CD4-positive, alpha-beta T cell treated with Interleukin-15 for 4 hours (primary cell): ENCODE data around the gene RAB3B.
"Not testable (repeated sequence)": the region's sequence is repeated elsewhere in the genome, so short reads cannot be mapped to it uniquely, and the experiment has no call there.

ENCODE experiments used
- DNase-seq: peaks from one replicate; pipeline ENCODE4 v3.0.0-alpha.2; 2020; ENCODE audit warnings: low spot score

Gene RAB3B, protein sequence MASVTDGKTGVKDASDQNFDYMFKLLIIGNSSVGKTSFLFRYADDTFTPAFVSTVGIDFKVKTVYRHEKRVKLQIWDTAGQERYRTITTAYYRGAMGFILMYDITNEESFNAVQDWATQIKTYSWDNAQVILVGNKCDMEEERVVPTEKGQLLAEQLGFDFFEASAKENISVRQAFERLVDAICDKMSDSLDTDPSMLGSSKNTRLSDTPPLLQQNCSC

DNA sequence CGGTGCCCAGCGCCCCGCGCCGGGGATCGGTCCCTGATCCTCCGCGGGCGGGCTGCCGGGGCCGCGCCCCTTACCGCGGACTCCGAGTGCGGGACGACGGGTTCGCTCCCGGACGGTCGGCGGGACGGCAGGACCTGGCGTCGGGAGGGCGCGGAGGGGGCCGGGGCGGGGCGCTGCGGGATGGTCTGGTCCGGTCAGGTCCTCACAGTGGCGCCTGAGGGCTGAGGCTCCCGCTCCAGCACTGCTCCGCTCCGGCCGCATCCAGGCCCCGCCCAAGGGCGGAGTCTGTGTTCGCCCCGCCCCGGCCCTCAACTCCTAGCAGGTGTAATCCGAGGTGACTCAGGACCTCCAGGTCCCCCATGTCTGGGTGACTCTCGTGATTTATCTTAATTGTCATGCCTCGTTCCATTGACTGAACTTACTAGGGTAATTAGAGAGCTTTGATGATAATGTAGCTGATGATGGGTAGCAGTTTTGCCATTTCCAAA lies at the start of gene RAB3B:
TSS of gene RAB3B (minus strand) at position 223 of the 488 bp plus-strand sequence. CDS start 13,583 bp downstream, outside the sequence.
- peak; percentile 78 for DNase-seq

DNA sequence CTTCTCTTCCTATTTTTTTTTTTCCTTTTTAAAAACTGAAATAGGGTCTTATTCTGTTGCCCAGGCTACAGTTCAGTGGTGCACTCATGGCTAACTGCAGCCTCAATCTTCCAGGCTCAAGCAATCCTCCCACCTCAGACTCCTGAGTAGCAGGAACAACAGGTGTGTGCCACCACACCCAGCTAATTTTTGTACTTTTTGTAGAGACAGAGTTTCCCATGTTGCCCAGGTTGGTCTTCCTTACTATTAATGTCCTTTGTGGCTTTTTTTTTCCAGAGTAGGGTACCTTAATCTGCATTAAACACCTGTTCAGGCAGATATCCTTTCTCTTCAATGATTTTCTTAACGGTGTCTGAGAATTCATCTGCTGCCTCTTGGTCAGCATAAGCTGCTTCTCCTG lies 47.4 kb upstream of the RAB3B start:
- DNase-seq, result no peak

DNA sequence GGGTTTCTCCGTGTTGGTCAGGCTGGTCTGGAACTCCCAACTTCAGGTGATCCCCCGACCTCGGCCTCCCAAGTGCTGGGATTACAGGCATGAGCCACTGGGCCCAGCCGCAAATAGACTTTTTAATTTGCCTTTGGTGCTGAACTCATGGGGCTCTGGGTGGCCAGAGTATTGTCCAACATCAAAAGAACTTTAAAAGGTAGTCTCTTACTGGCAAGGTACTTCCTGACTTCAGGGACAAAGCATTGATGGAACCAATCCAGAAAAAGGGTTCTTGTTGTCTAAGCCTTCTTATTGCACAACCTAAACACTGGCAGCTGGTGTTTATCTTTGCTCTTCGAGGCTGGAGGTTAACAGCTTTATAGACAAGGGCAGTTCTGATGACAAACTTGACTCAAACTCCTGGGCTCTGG lies 46.9 kb upstream of the RAB3B start:
- no peak for DNase-seq

DNA sequence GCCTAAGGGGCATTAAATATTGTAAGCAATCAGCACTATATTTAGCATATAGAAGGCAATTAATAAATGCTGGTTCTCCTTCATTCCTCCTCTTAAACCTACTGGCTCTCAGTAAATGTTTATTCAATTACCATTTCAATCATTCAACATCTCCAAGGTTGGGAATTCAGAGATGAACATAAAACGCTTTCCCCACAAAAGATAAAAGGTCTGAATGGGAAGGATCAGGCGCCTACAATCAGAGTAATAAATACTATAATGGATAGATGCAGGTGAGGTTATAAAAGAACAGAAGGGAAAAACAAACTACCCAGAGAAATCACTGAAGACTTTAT lies 43.5 kb upstream of the RAB3B start:
- DNase-seq, result no peak

DNA sequence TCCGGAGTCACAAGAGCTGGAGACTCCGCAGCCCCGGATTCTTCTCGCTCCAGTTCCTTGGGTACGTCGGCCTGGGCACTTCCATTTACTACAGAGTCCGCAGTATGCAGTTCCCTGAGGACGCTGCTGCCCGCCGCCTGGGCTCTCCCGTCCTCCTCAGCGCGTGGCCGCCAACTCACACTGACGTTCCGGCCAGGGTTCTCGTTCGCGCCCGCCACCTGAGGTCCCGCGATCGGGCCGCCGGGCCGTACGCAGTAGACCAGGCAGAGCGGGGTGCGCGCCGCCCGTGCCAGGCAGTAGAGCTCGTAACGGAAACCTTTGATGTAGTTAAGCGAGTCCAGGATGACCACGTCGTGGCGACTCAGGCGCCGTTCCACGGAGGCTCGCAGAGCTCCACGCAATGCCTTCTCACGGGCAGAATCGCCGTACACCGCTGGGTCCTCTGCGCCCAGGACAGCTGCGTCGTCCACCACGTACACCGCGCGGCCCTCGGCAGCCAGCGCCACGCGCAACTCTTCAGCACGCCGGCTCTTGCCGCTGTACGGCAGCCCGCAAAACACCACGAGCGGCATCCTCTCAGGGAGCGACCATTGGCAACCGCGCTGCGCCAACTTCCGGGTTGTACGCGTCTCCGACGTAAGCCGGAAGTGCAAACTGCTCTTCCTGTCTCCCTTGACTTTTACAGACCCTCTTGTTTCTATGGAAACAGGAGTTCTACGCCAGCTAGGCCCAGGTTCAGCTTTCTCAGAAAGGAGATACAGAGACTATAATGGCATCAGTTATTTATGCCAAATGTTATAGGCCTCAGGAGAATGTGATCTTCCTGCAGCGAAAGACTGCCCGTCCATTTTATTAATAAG lies 42.9 kb upstream of the RAB3B start, which contains the start of gene KTI12:
TSS of gene KTI12 (minus strand) at position 621 of the 860 bp plus-strand sequence. CDS start at position 572, 49 bp downstream.
- peak; percentile 86 for DNase-seq

DNA sequence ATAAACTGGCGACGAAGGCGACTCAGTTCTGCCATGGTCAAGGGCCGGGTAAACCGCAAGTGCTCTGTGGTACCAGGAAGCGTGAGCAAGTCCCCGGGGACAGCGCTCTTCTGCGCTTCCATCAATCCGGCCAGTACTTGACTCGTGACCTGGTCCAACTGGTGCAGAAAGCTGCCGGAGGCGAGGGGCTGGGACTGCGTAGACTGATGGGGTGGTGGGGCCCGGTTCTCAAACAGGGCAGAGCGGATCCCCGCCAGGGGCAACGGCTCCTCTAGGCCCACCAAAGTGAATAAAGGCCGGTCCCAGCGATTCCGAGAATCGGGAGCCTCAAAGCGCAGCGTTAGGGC lies 42.3 kb upstream of the RAB3B start:
- DNase-seq, result no peak

DNA sequence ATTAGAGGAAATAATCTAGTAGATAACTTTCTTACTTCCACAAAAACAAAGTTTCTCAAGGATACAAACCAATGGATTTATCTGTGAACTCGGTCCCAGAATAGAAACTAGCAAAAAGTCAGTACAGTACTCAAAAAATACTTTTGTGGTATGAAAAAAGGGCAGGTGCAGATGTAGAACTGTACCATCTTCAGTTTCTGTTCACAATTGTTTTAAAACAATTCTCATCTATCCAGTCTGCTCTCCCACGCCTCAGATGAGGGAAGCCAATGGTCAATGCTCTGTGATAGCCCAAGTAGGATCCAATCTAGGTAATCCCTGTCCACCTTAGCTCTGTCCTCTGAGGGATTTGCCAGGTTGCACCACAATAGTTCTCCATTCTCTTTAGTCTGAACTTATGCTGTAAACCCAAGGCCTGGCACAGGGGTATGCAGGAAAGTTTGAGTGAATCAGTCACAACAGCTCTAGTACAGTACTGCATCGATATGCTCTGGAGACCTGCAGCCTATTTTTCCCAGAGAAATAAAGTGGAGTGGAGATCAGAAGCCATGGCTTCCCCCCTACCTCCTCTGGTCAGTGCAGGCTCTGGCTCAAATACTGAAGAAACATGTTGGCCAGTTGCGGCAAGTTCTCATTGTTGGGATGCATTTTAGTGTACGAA lies 41.8 kb upstream of the RAB3B start:
- DNase-seq, result no peak

DNA sequence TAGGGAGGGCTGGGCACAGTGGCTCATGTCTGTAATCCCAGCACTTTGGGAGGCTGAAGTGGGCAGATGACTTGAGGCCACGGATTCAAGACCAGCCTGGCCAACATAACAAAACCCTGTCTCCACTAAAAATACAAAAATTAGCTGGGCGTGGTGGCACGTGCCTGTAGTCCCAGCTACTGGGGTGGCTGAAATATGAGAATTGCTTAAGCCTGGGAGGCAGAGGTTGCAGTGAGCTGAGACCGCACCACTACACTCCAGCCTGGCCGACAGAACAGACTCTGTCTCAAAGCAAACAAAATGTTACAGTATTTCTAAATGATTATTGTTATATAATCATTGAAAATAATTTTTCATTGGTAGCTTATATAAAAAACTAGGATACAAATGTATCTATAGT lies 38.3 kb upstream of the RAB3B start:
- not testable (repeated sequence) for DNase-seq

DNA sequence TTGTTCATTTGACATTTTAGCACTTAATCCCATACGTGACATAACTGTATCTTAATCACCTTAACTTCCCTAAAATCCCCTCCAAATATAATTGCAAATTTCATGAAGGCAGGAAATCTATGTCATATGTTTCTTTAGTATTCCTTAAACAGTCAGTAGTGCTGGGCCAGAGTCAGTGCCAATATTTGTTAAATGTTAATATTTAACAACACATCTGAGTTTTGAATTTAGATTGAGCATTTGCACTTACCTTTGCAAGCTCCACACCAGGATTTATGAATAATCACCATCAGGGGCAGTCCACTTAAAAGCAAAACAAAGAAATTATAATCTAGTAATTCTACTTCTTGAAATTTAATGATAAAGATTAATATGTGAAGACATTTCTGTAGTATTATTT lies 37.8 kb upstream of the RAB3B start:
- no peak for DNase-seq

DNA sequence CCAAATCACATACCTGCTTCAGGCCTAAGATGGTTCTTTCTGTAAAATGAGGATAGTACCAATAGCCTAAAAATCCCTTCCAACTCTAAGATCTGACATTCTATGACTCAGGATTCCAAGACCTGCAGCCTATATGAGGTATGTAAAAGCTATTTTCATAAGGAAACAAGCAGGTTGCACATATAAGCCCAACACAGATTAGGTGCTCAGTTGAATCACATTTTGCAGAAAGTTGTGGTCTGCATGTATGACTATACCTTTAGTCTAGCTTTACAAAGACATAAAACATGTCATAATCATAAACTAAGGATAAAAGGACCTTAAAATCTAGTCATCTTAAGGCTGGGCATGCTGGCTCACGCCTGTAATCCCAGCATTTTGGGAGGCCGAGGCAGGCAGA lies 35.8 kb upstream of the RAB3B start:
- DNase-seq, result no peak

DNA sequence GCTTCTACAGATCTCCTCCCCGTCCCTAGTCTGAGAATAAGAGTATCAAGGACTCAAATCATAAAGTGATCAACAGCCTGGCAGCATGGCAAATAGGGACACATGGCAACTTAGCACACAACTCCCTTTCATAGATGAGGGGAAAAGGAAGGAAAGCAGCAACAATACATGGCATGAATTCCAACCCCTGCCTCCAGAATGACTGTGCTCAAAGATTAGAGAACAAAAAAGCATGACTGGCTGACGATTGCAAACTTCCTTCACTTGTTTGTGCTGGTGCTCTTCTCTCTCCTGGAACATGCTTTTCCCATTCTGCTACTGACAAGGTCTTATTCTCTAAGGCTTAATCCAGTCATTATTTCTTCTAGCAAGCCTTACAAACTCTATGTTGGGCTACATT lies 31.6 kb upstream of the RAB3B start:
- no peak for DNase-seq

DNA sequence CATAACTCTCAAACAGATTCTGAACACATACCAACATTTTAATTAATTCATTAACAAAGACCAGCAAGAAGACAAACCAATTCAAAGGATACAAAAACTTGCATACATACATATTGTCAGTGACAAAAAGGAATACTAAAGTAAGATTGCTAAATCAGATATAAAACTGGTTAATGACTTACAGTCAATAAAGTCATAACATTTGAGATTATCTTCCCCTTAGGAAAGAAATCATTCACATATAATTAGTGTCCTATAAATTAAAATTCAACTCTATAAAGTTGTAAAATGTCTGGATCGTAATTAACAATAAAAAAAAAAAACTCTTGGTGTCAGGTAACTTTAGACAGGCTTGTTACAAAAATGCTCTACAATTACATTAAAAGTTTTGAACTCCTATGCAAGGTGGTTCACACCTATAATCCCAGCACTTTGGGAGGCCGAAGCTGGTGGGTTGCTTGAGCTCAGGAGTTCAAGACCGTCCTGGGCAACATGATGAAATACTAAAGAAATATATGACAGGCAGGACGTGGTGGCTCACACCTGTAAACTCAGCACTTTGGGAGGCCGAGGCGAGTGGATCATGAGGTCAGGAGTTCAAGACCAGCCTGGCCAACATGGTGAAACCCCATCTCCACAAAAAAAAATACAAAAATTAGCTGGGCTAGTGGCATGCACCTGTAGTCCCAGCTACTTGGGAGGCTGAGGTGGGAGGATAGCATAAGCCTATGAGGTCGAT lies 17.7 kb upstream of the RAB3B start:
- no peak for DNase-seq

DNA sequence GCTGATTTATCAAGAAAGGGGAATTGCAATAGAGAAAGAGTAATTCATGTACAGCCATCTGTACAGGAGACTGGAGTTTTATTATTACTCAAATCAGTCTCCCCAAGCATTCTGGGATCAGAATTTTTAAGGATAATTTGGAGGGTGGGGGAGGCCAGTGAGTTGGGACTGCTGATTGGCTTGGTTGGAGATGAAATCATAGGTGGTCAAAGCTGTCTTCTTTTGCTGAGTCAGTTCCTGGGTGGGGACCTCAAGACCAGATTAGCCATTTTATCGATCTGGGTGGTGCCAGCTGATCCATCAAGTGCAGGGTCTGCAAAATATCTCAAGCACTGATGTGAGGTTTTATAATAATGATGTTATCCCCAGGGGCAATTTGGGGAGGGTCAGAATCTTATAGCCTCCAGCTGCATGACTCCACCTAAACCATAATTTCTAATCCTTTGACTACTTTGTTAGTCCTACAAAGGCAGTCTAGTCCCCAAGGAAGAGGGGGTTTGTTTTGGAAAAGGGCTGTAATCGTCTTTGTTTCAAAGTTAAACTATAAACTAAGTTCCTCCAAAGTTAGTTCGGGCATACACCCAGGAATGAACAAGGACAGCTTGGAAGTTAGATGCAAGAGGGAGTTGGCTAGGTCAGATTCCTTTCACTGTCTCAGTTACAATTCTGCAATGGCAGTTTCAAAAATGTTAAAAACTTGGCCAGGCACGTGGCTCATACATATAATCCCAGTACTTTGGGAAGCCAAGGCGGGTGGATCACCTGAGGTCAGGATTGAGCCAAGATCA lies 16.9 kb upstream of the RAB3B start:
- no peak for DNase-seq

DNA sequence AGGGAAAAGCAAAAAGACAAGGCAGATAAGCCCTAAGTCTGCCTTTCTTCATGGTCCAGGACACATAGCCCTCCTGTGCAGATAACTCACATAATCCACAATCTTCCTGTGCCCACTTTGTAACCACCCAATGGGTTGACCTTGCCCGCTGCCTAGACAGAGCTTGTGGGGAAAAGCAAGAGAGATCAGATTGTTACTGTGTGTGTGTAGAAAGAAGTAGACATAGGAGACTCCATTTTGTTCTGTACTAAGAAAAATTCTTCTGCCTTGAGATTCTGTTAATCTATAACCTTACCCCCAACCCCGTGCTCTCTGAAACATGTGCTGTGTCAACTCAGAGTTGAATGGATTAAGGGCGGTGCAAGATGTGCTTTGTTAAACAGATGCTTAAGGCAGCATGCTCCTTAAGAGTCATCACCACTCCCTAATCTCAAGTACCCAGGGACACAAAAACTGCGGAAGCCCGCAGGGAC lies 15.6 kb upstream of the RAB3B start:
- not testable (repeated sequence) for DNase-seq

DNA sequence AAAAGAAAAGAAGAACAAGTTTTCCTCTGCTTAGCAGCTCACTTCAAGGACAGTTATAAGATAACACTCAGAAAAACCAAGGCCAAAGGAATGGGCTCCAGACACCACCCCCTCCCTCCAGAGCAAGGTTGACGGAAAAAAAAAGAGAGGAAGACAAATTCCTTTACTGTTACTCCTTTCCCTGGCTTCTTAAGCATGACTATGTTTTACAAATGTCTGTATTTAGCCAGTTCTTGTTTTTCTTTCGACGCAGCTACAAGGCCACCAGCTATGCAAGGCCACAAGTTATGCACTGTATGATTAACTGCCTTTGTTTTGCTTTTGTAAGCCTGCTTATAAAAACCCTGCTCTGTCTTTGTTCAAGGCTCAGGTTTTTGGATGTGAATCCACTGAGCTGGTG lies 15.0 kb upstream of the RAB3B start:
- not testable (repeated sequence) for DNase-seq

DNA sequence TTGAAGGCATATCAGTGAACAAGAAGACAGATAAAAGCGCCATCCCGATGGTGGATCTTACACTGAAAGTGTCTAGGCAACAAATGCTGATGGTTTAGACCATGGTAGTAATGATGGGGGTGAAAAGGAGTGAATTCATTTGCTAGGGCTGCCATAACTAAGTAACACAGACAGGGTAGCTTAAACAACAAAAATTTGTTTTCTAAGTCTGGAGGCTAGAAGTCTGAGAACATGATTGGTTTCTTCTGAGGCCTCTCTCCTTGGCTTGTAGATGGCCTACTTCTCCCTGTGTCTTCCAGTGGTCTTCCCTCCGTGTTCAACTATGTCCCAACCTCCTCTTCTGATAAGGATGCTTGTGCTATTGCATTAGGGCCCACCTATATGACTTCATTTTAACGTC lies 13.4 kb upstream of the RAB3B start:
- DNase-seq, result no peak

DNA sequence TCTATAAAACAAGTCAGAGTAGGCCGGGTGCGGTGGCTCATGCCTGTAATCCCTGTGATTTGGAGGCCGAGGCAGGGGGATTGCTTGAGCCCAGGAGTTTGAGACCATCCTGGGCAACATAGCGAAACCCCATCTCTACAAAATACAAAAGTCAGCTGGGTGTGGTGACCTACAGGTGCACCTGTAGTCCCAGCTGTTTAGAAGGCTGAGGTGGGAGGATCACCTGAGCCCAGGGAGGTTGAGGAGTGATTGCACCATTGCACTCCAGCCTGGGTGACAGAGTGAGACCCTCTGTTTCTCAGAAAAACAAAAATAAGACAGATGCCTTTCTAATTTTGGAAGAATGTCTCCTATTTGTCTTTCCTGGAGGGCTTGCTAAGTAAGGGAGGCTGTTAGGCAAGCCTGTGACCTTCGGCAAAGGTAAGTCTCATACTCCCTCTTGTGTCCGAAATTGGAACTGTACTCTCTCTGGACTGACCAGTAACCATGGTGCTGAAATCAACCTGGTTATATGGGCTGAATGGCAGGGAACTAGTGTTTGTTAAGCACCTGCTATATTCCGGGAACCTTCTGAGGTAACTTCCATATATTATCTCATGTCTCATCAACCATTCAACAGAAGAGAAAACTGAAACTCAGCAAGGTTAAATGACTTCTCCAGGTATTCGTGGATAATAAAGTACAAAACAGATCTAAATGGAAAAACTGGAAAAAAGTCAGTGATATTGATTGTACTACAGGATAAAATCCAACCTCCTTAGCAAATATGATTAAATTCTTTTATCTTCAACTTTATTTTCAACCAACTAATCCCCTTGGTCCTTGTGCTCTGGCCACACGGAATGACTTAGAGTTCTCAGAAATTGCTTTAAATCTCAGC lies 11.8 kb upstream of the RAB3B start:
- peak; percentile 77 for DNase-seq

DNA sequence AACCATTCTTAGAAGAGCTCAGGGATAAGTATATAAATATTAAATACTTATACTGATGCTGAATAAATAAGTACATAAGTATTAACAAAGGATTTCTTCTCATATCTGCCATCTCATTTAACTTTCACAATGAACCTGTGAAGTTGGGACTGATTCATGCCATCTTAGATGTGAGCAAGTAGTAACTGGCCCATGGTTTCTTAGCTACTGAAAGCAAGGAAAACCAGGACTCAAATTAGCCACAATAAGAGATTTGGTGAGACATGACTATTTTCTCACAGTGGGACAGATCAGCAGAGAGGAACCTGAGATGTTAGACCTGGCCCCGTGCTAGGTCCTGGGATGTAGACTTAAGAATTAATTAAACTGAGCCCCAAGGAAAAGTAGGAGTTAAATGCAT lies 8.2 kb upstream of the RAB3B start:
- no peak for DNase-seq

DNA sequence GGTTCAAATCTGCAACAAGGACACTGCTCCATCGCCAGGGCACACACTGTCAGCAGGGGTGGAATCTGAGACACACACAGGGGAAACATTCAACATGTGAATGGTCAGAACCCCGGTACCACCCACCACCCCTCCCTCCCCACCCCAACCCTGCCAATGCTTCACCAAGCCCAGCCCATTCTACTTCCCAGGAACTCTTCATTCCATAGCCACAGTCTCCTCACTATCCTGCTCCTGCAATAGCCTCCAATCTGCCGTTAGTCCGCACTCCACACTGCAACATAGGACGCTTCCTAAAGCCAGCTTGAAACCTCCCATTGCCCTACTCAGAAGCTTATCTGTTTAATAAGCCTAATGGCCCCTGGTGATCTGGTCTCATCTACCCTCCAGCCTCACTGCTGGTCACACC lies 7.5 kb upstream of the RAB3B start:
- DNase-seq, result no peak
